Activated T-cell treated with anti-CD3 and anti-CD28 coated beads, Interleukin-2, amount 50 U/mL, for 24 hours (primary cell): Measurements from ENCODE around the gene CHN2.
A peak's percentile ranks its signal among the peaks of the same experiment; 100 is the strongest.

ENCODE experiments used
- DNase-seq: peaks from one replicate; pipeline ENCODE4 v3.0.0-alpha.2; 2020
- H3K27ac Mint-ChIP-seq: 2 replicates; pipeline ENCODE4 v1.8.0; 2020; ENCODE audit warnings: mild to moderate bottlenecking, mixed read lengths
- H3K27me3 Mint-ChIP-seq: 2 replicates; pipeline ENCODE4 v1.8.0; 2020; ENCODE audit warnings: mixed read lengths
- H3K36me3 Mint-ChIP-seq: 2 replicates; pipeline ENCODE4 v1.8.0; 2020; ENCODE audit warnings: low read depth, mixed read lengths
- H3K4me1 Mint-ChIP-seq: 2 replicates; pipeline ENCODE4 v1.8.0; 2020; ENCODE audit warnings: low read depth, mixed read lengths
- H3K4me3 Mint-ChIP-seq: 2 replicates; pipeline ENCODE4 v1.8.0; 2020; ENCODE audit warnings: mild to moderate bottlenecking, moderate library complexity, mixed read lengths
- H3K9me3 Mint-ChIP-seq: 2 replicates; pipeline ENCODE4 v1.8.0; 2020; ENCODE audit warnings: mixed read lengths

Gene CHN2

DNA sequence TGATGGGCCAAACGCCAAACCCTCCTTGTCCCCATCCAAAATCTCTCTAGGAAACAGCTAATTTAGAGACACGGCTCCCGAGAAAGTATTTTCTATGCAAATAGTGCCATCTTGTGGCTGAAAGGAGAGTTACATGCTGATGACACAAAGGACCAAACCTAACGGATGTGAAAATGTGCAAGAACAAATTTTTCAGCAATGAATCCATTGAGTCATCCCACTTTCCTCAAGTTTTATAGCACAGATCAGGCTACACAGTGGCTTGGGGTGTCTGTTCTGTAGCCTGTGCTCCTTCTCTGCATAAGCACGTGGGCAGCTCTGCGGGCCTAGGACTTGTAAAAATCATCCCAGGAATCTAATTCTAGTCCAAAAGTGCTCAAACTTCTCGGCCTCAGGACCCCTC lies 214.3 kb downstream of the CHN2 start:
- Mint-ChIP-seq H3K27me3 (peaks cover 4% of the 10 kb centered on the region), H3K4me3 (no peak overlapping the region), H3K36me3 (no peaks in the 10 kb centered on the region), H3K9me3 (no peaks in the 10 kb centered on the region), H3K4me1 (no peaks in the 10 kb centered on the region), H3K27ac (no peak overlapping the region)
- peak; percentile 34 for DNase-seq

DNA sequence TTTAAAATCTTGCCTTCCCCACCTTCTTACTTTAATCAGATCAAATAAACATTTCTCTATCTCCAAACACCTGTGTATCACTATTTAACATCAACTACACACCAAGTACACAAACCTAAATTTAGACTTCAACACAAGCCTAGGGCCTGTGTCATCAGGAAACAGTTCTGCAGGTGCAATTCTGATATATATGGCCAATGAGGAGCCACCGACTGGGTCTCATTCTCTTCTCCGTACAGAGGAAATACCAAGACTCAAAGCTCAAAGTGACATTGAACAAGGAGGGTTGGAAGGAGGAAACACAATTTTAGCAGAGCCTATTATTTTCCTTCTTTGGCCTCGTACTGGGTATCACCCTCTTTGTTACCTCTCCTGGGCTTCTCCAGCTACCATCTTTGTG lies 216.4 kb downstream of the CHN2 start:
- Mint-ChIP-seq H3K4me3 (no peak overlapping the region), H3K27me3 (peaks cover 4% of the 10 kb centered on the region), H3K9me3 (no peaks in the 10 kb centered on the region), H3K27ac (no peak overlapping the region), H3K4me1 (no peaks in the 10 kb centered on the region), H3K36me3 (no peaks in the 10 kb centered on the region)
- no peak for DNase-seq

DNA sequence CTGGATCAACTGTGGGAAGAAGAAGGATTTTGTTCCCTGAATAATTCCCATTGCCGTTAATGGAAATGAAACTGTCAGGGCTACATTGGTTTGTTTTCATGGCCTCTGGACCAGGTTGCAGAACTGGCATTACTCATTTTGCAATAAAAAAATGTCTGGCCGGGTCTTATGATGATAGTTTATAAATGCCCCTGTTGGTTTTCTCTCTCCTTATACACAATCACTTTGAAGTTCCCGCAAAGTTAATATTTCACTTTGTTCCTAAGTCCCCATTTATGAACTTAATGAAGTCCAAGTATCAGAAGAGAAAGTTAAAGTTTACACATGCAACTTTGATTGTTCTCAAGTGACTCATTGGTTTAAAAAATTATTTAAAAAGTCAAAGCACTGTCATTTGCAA lies 218.3 kb downstream of the CHN2 start:
- Mint-ChIP-seq H3K4me1 (no peaks in the 10 kb centered on the region), H3K9me3 (no peaks in the 10 kb centered on the region), H3K4me3 (no peak overlapping the region), H3K27me3 (peaks cover 4% of the 10 kb centered on the region), H3K36me3 (no peaks in the 10 kb centered on the region), H3K27ac (no peak overlapping the region)
- DNase-seq = no peak

DNA sequence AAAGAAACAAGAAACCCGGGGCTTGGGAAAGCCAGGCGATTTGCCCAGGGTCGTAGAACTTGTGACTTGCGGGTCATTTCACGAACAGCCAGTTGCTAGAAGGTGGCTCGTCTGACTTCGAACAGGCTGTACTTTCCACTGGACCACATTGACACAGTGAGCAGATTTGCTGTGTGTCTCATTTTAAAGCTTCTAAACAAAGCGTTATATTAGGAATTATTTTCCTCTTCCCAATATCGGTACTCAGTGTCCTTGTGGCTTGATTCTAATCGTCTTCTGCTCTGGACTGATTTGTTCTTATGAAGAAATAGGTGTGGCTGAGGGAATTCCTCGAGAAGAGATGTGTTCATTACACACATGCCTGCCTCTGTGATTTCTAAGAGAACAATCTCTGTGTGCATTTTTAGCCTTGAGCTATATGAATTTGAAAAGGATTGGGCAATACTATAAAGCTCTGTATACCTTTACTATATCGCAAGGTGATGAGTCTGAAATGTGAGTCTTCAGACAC lies 219.1 kb downstream of the CHN2 start:
- no peak for DNase-seq
- no peak overlapping the region for H3K27ac Mint-ChIP-seq
- H3K27me3 Mint-ChIP-seq = peaks cover under 1% of the 10 kb centered on the region
- no peaks in the 10 kb centered on the region for H3K36me3 Mint-ChIP-seq
- no peaks in the 10 kb centered on the region for H3K4me1 Mint-ChIP-seq
- H3K4me3 Mint-ChIP-seq = no peak overlapping the region
- no peaks in the 10 kb centered on the region for H3K9me3 Mint-ChIP-seq

DNA sequence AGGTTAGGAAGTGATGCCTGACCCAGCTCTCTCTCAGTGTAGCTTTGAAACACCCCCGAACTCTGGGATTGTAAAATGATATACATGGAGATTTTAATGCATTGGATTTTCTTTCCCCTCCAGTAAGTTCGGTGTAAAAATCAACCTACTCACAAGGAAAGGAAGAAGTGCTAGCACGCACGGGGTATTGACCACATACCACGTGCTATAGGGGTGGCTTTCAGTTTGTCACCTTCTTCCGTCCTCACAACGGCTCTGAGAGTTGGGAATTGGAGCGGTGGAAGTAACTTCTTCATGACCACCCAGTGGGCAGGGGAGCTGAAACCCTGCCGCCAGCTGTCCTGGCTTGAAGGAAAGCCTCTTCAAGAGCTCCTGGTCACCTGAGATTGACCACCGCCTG lies 219.6 kb downstream of the CHN2 start:
- H3K9me3 Mint-ChIP-seq = no peaks in the 10 kb centered on the region
- no peaks in the 10 kb centered on the region for H3K27me3 Mint-ChIP-seq
- H3K36me3 Mint-ChIP-seq = no peaks in the 10 kb centered on the region
- H3K4me3 Mint-ChIP-seq = no peak overlapping the region
- H3K4me1 Mint-ChIP-seq = no peaks in the 10 kb centered on the region
- DNase-seq = no peak
- H3K27ac Mint-ChIP-seq = no peak overlapping the region

DNA sequence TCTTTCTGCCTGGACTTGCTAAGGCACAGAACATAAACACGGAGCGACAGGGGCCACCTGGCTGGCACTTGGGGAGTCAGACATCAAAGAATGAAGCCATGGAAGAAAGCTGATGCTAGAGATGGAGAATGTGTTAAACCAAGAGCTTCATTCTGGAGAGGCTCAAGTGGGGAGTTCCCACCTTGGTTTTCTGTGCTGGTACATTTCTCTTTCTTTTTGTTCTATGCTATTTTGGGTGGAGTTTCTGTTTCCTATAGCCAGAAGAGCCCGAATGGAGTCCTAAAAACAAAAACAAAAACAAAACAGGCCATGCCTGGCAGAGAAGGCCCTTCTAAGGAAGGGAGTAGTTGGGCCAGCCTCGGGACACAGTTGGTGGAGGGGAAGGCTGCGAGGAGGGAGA lies 220.6 kb downstream of the CHN2 start:
- Mint-ChIP-seq H3K4me1 (no peaks in the 10 kb centered on the region), H3K9me3 (no peaks in the 10 kb centered on the region), H3K36me3 (no peaks in the 10 kb centered on the region), H3K27ac (no peak overlapping the region), H3K4me3 (no peak overlapping the region), H3K27me3 (no peaks in the 10 kb centered on the region)
- DNase-seq = no peak

DNA sequence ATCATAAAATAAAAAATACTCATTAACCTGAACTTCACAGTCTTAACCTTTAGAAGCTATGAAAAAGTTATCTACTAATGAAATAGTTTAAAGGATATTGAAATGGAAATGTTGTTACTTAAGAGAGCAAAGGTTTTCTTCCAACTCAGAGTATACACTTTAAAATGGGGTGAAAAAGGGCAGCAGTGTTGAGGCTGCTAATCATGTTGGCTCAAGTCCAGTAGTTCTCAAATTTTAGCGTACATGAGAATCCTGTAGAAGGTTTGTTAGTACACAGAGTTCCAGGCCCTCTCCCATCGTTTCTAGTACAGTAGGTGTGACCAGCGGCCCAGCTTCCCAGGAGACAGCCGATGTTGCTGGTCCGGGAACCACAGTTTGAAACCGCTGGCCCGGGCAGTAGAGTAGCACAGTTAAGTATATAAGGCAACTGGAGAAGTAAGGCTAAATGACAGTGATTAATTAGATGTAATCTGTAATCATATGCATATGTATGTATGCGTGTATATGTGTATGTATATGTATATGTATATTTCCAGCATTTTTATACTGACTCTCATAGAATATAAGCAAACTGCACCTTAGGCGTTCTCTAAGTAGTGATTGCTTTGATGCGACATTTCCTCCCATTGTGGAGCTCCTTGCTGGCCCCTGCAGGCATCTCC lies 221.8 kb downstream of the CHN2 start:
- H3K4me1 Mint-ChIP-seq = no peaks in the 10 kb centered on the region
- no peak overlapping the region for H3K27ac Mint-ChIP-seq
- H3K27me3 Mint-ChIP-seq = no peaks in the 10 kb centered on the region
- no peaks in the 10 kb centered on the region for H3K36me3 Mint-ChIP-seq
- no peaks in the 10 kb centered on the region for H3K9me3 Mint-ChIP-seq
- no peak overlapping the region for H3K4me3 Mint-ChIP-seq
- no peak for DNase-seq

DNA sequence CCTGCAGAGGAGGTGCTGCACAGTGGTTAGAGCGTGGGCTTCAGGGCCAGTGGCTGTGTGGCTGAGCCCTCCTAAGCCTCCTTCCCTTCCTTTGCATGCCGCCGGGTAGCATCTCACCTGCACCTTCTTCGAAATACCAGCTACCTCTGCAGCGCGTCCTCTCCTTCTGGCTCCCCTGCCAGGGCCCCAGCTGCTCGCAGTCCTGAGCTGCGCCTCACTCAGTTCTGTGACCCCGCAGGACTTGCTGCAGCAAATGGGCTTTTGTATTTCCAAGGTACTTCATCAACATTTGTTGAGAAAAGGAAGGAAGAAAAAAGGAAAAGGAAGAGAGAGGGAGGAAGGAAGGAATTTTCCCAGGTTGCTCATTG lies 222.3 kb downstream of the CHN2 start:
- no peaks in the 10 kb centered on the region for H3K4me1 Mint-ChIP-seq
- H3K36me3 Mint-ChIP-seq = no peaks in the 10 kb centered on the region
- H3K27ac Mint-ChIP-seq = no peak overlapping the region
- no peak for DNase-seq
- no peaks in the 10 kb centered on the region for H3K9me3 Mint-ChIP-seq
- no peaks in the 10 kb centered on the region for H3K27me3 Mint-ChIP-seq
- no peak overlapping the region for H3K4me3 Mint-ChIP-seq

DNA sequence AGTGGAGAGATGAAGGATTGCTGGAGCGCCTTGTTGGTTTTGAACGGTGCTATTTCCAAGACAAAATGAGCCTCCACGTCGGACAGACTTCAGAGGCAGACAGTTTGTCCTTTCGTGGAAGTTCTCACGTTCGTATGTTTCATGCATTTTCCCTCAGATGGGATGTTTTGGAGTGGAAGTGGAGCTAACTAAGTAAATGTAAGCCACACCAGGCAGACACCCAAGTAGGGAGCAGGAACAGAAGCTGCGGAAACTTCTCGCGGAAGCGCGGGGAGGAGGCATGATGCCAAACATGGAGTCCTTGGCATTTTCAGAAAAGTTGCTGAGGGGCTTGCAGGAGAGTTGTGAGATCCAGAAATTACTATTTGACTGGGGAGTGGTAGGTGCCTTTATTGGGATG lies 223.5 kb downstream of the CHN2 start:
- Mint-ChIP-seq H3K4me1 (no peaks in the 10 kb centered on the region), H3K27me3 (no peaks in the 10 kb centered on the region), H3K9me3 (no peaks in the 10 kb centered on the region), H3K27ac (no peak overlapping the region), H3K4me3 (no peak overlapping the region), H3K36me3 (no peaks in the 10 kb centered on the region)
- no peak for DNase-seq

DNA sequence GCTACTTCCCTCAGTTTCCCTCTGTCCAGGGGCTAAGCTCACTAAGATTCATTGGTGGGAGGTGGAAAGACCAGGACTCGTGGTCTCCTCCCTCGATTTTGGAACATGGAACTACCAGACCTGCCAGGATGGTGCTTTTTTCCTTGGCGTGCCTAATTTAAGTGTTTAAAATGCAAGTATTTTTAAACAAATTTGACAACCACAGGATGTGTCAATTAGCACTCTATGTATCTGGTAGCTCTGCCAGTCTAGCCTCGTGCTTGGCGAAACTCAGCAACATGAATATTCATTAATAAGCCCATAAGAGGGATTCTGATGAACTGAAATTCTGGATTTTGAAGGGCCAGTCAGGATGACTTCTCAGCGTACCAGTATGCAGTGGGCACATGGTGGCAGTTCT lies 224.1 kb downstream of the CHN2 start:
- Mint-ChIP-seq H3K36me3 (no peaks in the 10 kb centered on the region), H3K27me3 (no peaks in the 10 kb centered on the region), H3K9me3 (no peaks in the 10 kb centered on the region), H3K4me3 (no peak overlapping the region), H3K4me1 (no peaks in the 10 kb centered on the region), H3K27ac (no peak overlapping the region)
- DNase-seq = no peak

DNA sequence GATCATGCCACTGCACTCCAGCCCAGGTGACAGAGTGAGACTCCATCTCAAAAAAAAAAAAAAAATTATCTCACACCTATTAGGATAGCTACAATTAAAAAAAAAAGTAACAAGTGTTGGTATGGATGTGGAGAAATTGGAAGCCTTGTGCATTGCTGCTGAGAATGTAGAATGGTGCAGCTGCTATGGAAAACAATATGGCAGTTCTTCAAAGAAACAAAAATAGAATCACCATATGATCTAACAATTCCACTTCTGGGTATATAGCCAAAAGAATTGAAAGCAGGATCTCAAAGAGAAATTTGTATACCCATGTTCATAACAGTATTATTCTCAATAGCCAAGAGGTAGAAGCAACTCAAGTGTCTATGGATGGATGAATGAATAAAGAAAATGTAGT lies 225.4 kb downstream of the CHN2 start:
- Mint-ChIP-seq H3K36me3 (no peaks in the 10 kb centered on the region), H3K4me3 (no peak overlapping the region), H3K4me1 (no peaks in the 10 kb centered on the region), H3K27me3 (no peaks in the 10 kb centered on the region), H3K27ac (no peak overlapping the region), H3K9me3 (no peaks in the 10 kb centered on the region)
- DNase-seq = no peak

DNA sequence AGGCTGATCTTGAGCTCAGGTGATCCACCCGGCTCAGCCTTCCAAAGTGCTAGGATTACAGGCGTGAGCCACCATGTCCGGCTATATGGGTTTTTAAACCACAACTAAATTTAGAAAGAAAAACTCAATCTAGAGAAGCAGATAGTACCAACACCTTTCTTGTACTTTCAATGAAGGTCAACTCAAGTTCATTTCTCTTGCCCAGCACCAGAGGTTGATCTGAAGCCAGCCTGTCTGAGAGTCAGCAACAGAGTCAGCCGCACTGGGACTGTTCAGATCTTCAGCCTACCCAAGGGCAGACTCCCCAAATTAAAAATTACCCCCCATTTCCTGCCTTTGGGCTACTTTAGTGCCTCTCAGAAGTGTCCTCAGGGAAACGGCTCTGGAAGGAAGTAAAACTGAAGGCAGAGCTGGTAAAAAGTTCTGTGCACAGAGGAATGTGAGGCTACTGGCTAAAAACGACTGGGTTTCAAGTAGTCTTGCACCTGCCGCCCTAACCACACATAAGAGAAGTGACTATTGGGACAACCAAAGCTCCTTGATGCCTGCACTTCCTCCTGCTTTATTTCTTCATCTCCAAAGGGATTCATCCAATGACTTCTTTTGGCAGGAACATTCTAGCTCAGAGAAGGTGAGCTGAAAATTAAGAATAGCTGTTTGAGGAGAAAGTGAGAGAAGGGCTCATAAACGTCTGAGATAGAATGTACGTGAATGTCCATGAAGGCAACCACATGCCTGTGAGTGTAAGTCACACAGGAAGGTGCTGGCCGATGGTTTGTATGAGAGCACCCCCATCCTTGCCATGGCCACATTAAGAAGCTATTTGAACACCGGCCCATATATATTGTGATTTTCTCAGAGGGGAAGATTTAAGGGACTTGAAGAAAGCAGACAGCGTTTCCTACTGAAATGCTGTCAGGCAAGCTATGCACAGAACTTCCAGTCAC lies 226.7 kb downstream of the CHN2 start:
- H3K36me3 Mint-ChIP-seq = no peaks in the 10 kb centered on the region
- no peak overlapping the region for H3K4me3 Mint-ChIP-seq
- H3K4me1 Mint-ChIP-seq = no peaks in the 10 kb centered on the region
- H3K27me3 Mint-ChIP-seq = no peaks in the 10 kb centered on the region
- H3K27ac Mint-ChIP-seq = no peak overlapping the region
- no peaks in the 10 kb centered on the region for H3K9me3 Mint-ChIP-seq
- DNase-seq = no peak

DNA sequence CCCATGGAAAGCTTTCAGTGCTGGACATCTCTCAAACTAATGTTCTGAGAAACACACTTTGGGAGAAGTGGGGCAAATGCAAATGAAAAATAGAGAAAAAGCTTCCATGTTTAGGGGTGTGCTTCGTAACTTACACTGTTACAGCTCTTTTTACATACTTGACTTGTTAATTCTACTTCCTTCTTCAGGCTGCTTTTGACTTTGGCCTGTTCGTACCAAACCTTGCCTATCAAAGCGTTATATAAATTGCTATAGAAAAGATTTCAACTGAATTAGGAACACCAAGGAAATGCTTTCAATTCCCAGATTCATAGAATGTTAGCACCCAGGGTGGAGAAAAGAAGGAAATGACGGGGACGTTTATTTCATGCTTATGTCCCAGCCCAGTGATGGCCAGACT lies 228.3 kb downstream of the CHN2 start:
- H3K27ac Mint-ChIP-seq = no peak overlapping the region
- no peaks in the 10 kb centered on the region for H3K4me1 Mint-ChIP-seq
- H3K27me3 Mint-ChIP-seq = no peaks in the 10 kb centered on the region
- no peaks in the 10 kb centered on the region for H3K36me3 Mint-ChIP-seq
- no peak for DNase-seq
- H3K9me3 Mint-ChIP-seq = no peaks in the 10 kb centered on the region
- no peak overlapping the region for H3K4me3 Mint-ChIP-seq

DNA sequence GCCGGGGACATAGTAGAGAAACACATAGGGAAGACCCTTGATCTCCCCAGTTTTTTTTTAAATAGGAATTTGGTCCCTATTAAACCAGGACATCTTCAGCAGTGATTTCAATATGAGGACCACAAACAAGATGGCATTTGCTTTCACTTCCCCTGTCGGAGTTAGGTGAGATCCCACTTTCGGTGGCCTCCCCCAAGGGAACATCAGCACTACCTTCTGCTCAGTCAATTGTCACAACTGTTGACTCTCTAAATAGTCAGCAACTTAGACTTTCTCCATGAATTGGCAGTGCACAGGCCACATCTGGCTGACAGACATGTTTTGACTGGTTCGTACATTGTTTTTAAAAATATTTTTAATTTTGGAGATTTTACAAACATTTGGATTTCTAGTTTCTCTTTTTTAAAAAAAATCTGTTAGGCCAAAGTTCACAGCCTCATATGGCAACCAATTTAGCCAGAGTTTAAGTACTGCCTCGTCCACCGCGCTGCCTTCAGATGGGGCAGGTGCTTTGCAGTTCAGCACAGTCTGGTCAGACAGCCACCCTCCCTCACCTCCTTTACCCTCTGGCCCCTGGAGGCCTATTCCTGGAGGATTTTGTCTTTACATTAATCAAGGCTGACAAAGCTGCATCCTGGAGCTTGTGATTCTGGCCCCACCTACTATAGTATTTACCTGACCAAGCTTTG lies 229.9 kb downstream of the CHN2 start:
- Mint-ChIP-seq H3K4me1 (no peaks in the 10 kb centered on the region), H3K27ac (no peak overlapping the region), H3K9me3 (no peaks in the 10 kb centered on the region), H3K4me3 (no peak overlapping the region), H3K27me3 (no peaks in the 10 kb centered on the region), H3K36me3 (no peaks in the 10 kb centered on the region)
- DNase-seq = no peak

DNA sequence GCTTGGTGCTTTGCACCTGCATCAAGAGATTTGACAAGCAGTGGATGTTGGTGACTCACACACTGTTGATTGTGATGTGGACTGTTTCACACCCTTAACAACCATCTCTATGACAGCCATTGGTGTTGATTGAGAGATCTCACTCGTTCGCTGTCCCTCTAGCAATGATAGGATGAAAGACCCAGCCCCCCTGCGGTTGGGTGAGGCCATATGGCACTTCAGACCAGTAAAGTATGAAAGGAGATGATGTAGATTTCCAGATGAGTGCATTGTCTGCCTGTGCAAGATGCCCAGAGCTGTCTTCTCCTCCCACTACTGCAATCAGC lies 230.4 kb downstream of the CHN2 start:
- H3K27me3 Mint-ChIP-seq = no peaks in the 10 kb centered on the region
- H3K27ac Mint-ChIP-seq = no peak overlapping the region
- DNase-seq = no peak
- H3K4me1 Mint-ChIP-seq = no peaks in the 10 kb centered on the region
- H3K4me3 Mint-ChIP-seq = no peak overlapping the region
- no peaks in the 10 kb centered on the region for H3K36me3 Mint-ChIP-seq
- no peaks in the 10 kb centered on the region for H3K9me3 Mint-ChIP-seq
